BJ (cell line): ENCODE measurements around the gene DYRK1A. TPM values are rescaled to one million over a fixed set of nuclear protein-coding genes. Genes with fewer than 3 reads are reported as not detected.

Source experiments
- CTCF ChIA-PET: fragments of 350-600 bp; formaldehyde crosslinking; extraction: SDS; loops from one replicate; lab custom pipeline; 2021; ENCODE audit warnings: antibody characterized with exemption, inconsistent platforms; lab: Yijun Ruan, JAX
- POLR2A ChIA-PET: fragments of 300-600 bp; sonication (Branson Sonifier 250); formaldehyde crosslinking; extraction: SDS; loops from one replicate; lab custom pipeline; 2021; ENCODE audit warnings: antibody characterized with exemption; lab: Charles Lee
- DNase-seq: peaks from one replicate; pipeline ENCODE4 v3.0.0-alpha.2; 2011; ENCODE audit warnings: low read depth
- H3K27me3 ChIP-seq: 2 replicates; pipeline ENCODE4 v1.6.0; 2011; ENCODE audit warnings: low read length; ENCODE audit not compliant: control insufficient read depth, insufficient read depth
- H3K36me3 ChIP-seq: 2 replicates; pipeline ENCODE4 v1.5.1; 2011; ENCODE audit warnings: low read length; ENCODE audit not compliant: control insufficient read depth, insufficient read depth
- H3K4me3 ChIP-seq: 2 replicates; pipeline ENCODE4 v1.5.1; 2011; ENCODE audit warnings: low read depth, mild to moderate bottlenecking, control low read depth, low read length
- CTCF ChIP-seq: IDR thresholded peaks from 2 replicates; pipeline ENCODE4 v1.5.1; 2011; ENCODE audit warnings: low read depth, mild to moderate bottlenecking, control low read depth, inconsistent platforms, low read length, moderate library complexity; ENCODE audit not compliant: insufficient read depth
- polyA plus RNA-seq: library from polyadenylated mRNA; depleted of rRNA; stranded (reverse); fragments of >200 nt; gene quantifications from 2 replicates; pipeline ENCODE4 v1.2.3, GENCODE V29; 2011

The DYRK1A gene
- polyA plus RNA-seq, 1 experiment: 55.9 TPM

DNA sequence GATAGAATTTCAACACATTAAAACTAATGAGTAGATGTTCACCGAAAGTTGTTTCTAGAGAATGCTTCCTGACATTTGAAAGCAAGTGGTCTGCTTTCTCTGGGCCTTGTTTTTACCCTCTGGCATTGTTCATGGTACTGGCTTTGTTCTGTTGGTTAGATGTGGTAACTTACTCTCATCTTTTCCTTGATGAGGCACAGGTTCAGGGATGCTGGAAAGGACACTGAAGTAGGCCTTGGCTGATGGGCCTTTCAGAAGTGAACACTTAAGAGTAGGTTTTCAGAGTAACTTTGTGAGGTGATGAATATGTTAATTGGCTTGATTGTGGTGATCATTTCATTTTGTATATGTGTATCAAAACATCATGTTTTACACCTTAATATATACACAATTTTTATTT, 55.8 kb downstream of the DYRK1A start:
- no peaks in the 10 kb centered on the region for H3K27me3 ChIP-seq
- no peak for TF ChIP-seq CTCF
- POLR2A ChIA-PET: no interaction called here
- H3K4me3 ChIP-seq: no peak overlapping the region
- CTCF ChIA-PET: interaction anchor here (0.7 to 1.1 kb wide), 2 partner anchors 9 to 14 kb away, joined by 3 to 4 read pairs; no protein-coding TSS in a partner anchor
- no peaks in the 10 kb centered on the region; the same call in 1 of the 2 replicates for H3K36me3 ChIP-seq
- no peak for DNase-seq

GRCh38 chr21:37423103-37423502, 56.5 kb downstream of the DYRK1A start:
- H3K4me3 ChIP-seq: no peak overlapping the region
- ChIA-PET CTCF (interaction anchor here (0.7 to 1.1 kb wide), 2 partner anchors 8 to 15 kb away, joined by 3 to 4 read pairs; no protein-coding TSS in a partner anchor), POLR2A (no interaction called here)
- H3K36me3 ChIP-seq: no peaks in the 10 kb centered on the region; the same call in 1 of the 2 replicates
- no peaks in the 10 kb centered on the region for H3K27me3 ChIP-seq
- no peak for TF ChIP-seq CTCF
- DNase-seq: no peak

- Histone ChIP-seq H3K4me3 (no peak overlapping the region), H3K36me3 (no peaks in the 10 kb centered on the region; the same call in 1 of the 2 replicates), H3K27me3 (no peaks in the 10 kb centered on the region)
- CTCF ChIA-PET: no interaction called here
- no peak for TF ChIP-seq CTCF
- POLR2A ChIA-PET: no interaction called here
- DNase-seq: no peak
These were observed 57.8 kb downstream of the DYRK1A start for GRCh38 chr21:37424396-37424795.

GRCh38 chr21:37425001-37425400, 58.4 kb downstream of the DYRK1A start:
- Histone ChIP-seq H3K27me3 (no peaks in the 10 kb centered on the region), H3K36me3 (no peaks in the 10 kb centered on the region; the same call in 1 of the 2 replicates), H3K4me3 (no peak overlapping the region)
- ChIA-PET POLR2A (no interaction called here), CTCF (no interaction called here)
- no peak for DNase-seq
- no peak for TF ChIP-seq CTCF

GRCh38 chr21:37425684-37426083, 59.1 kb downstream of the DYRK1A start:
- Histone ChIP-seq H3K4me3 (no peak overlapping the region), H3K36me3 (no peaks in the 10 kb centered on the region; the same call in 1 of the 2 replicates), H3K27me3 (no peaks in the 10 kb centered on the region)
- ChIA-PET CTCF (interaction anchor here (0.7 kb wide), 1 partner anchor 21 kb away, joined by 3 read pairs; no protein-coding TSS in a partner anchor), POLR2A (no interaction called here)
- DNase-seq: no peak
- no peak for TF ChIP-seq CTCF
